ENCODE results near the gene RTN4IP1. TPM values are rescaled to one million over a fixed set of nuclear protein-coding genes. Genes with fewer than 3 reads are reported as not detected.
A peak's percentile ranks its signal among the peaks of the same experiment; 100 is the strongest.
"Not testable (repeated sequence)": the region's sequence is repeated elsewhere in the genome, so short reads cannot be mapped to it uniquely, and the experiment has no call there.

The RTN4IP1 gene
- total RNA-seq, 1 experiment from 2014 or later, result 10.5 TPM

- peak; percentile 43 for DNase-seq (ENCODE audit: low read depth, low spot score)
- in situ Hi-C loops (cut with HindIII; ENCODE audit: low pct_unique_long_range_greater_than_20kb, low sequenced_read_pairs), result no loop called here
Observed at GRCh38 chr6:106609699-106610098, 19.6 kb downstream of the RTN4IP1 start.

- peak; percentile 84 for DNase-seq (ENCODE audit: low read depth, low spot score)
- in situ Hi-C loops (cut with HindIII; ENCODE audit: low pct_unique_long_range_greater_than_20kb, low sequenced_read_pairs), result no loop called here
Observed at GRCh38 chr6:106608080-106608668, 21.1 kb downstream of the RTN4IP1 start.

GRCh38 chr6:106600329-106600728, 29.0 kb downstream of the RTN4IP1 start:
- in situ Hi-C loops (cut with HindIII; ENCODE audit: low pct_unique_long_range_greater_than_20kb, low sequenced_read_pairs), result no loop called here
- DNase-seq (ENCODE audit: low read depth, low spot score), result no peak

- no peak for DNase-seq (ENCODE audit: low read depth, low spot score)
Observed at GRCh38 chr6:106599440-106599839, 29.9 kb downstream of the RTN4IP1 start.

GRCh38 chr6:106591111-106591825, 38.0 kb downstream of the RTN4IP1 start:
- in situ Hi-C loops (cut with HindIII; ENCODE audit: low pct_unique_long_range_greater_than_20kb, low sequenced_read_pairs), result no loop called here
- DNase-seq (ENCODE audit: low read depth, low spot score), result peak; percentile 72

More at GRCh38 chr6:106599440-106599839, 29.9 kb downstream of the RTN4IP1 start:
- in situ Hi-C loops (cut with HindIII; ENCODE audit: low pct_unique_long_range_greater_than_20kb, low sequenced_read_pairs), result no loop called here

GRCh38 chr6:106588937-106589336, 40.4 kb downstream of the RTN4IP1 start:
- DNase-seq (ENCODE audit: low read depth, low spot score); in situ Hi-C loops (cut with HindIII; ENCODE audit: low pct_unique_long_range_greater_than_20kb, low sequenced_read_pairs): not testable (repeated sequence)

- no peak for DNase-seq (ENCODE audit: low read depth, low spot score)
- in situ Hi-C loops (cut with HindIII; ENCODE audit: low pct_unique_long_range_greater_than_20kb, low sequenced_read_pairs), result no loop called here
Observed at GRCh38 chr6:106586815-106587415, 42.4 kb downstream of the RTN4IP1 start.

- in situ Hi-C loops (cut with HindIII; ENCODE audit: low pct_unique_long_range_greater_than_20kb, low sequenced_read_pairs), result no loop called here
- DNase-seq (ENCODE audit: low read depth, low spot score), result no peak
Observed at GRCh38 chr6:106581468-106581867, 47.8 kb downstream of the RTN4IP1 start.

GRCh38 chr6:106579281-106579680, 50.0 kb downstream of the RTN4IP1 start:
- in situ Hi-C loops (cut with HindIII; ENCODE audit: low pct_unique_long_range_greater_than_20kb, low sequenced_read_pairs), result no loop called here
- DNase-seq (ENCODE audit: low read depth, low spot score), result no peak

- DNase-seq (ENCODE audit: low read depth, low spot score), result peak; percentile 52
- in situ Hi-C loops (cut with HindIII; ENCODE audit: low pct_unique_long_range_greater_than_20kb, low sequenced_read_pairs), result no loop called here
Observed at GRCh38 chr6:106574741-106575458, 54.4 kb downstream of the RTN4IP1 start.

- DNase-seq (ENCODE audit: low read depth, low spot score), result no peak
- in situ Hi-C loops (cut with HindIII; ENCODE audit: low pct_unique_long_range_greater_than_20kb, low sequenced_read_pairs), result no loop called here
Observed at GRCh38 chr6:106572875-106573585, 56.3 kb downstream of the RTN4IP1 start.

- in situ Hi-C loops (cut with HindIII; ENCODE audit: low pct_unique_long_range_greater_than_20kb, low sequenced_read_pairs), result no loop called here
- DNase-seq (ENCODE audit: low read depth, low spot score), result no peak
Observed at GRCh38 chr6:106572436-106572835, 56.9 kb downstream of the RTN4IP1 start.

- in situ Hi-C loops (cut with HindIII; ENCODE audit: low pct_unique_long_range_greater_than_20kb, low sequenced_read_pairs), result no loop called here
- no peak for DNase-seq (ENCODE audit: low read depth, low spot score)
Observed at GRCh38 chr6:106569428-106569827, 59.9 kb downstream of the RTN4IP1 start.

- DNase-seq (ENCODE audit: low read depth, low spot score), result no peak
- in situ Hi-C loops (cut with HindIII; ENCODE audit: low pct_unique_long_range_greater_than_20kb, low sequenced_read_pairs), result no loop called here
Observed at GRCh38 chr6:106568530-106568929, 60.8 kb downstream of the RTN4IP1 start.

GRCh38 chr6:106564476-106564875, 64.8 kb downstream of the RTN4IP1 start:
- no peak for DNase-seq (ENCODE audit: low read depth, low spot score)
- in situ Hi-C loops (cut with HindIII; ENCODE audit: low pct_unique_long_range_greater_than_20kb, low sequenced_read_pairs), result no loop called here

- no peak for DNase-seq (ENCODE audit: low read depth, low spot score)
- in situ Hi-C loops (cut with HindIII; ENCODE audit: low pct_unique_long_range_greater_than_20kb, low sequenced_read_pairs), result no loop called here
Observed at GRCh38 chr6:106563614-106564013, 65.7 kb downstream of the RTN4IP1 start.

- no peak for DNase-seq (ENCODE audit: low read depth, low spot score)
- in situ Hi-C loops (cut with HindIII; ENCODE audit: low pct_unique_long_range_greater_than_20kb, low sequenced_read_pairs), result no loop called here
Observed at GRCh38 chr6:106561686-106562405, 67.5 kb downstream of the RTN4IP1 start.
